GM03348 (cell line): ENCODE results near the gene CTDNEP1.

Experiments used
- DNase-seq: peaks from one replicate; pipeline ENCODE4 v3.0.0; 2012; ENCODE audit warnings: low spot score

Gene CTDNEP1

DNA sequence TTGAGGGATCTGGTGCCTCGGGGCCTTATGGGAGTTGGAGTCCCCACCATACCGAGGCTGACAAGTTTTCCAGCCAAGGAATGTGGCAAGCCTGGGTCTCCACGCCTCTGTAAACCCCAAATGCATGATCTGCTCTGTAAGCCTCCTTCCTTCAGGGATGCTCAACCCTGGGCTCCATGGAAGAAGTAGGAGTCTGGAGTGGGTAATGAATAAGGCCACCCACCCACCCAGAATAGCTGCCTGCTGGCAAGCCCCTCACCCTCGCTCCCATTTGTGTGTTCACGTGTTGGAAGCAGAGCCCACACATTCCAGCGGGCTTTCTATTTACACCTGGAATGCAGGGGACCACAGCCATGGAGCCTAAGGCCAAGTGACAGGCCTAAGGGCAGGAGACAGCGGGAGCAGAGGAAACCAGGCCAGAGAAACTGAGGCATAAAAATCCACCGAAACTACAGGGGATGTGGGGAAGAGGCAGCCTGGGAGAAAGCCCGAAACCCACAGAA, 36.3 kb downstream of the CTDNEP1 start:
- DNase-seq, result no peak

GRCh38 chr17:7214300-7215135, 37.0 kb downstream of the CTDNEP1 start:
- DNase-seq, result peak; percentile 96

DNA sequence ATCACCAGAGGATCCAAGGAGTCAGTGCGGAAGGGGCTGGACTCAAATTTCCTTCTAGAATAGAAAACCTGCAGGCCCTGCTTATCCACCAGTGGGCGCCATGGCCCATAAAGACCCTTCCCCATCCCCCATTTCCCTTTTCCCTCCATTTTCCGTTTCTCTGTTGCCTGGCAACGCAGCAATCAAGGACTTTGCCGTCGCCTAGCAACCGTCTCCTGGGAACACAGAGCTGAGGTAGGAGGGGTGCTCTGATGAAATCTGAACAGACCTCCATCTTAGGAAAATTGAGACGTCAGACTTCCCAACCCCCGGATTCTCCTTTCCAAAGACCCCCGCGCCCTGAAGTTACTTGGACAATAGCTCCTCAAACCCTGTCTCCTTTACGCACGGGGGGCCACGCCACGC, 37.6 kb downstream of the CTDNEP1 start:
- DNase-seq, result peak; percentile 51

GRCh38 chr17:7211491-7212273, 39.9 kb downstream of the CTDNEP1 start:
- peak; percentile 65 for DNase-seq

DNA sequence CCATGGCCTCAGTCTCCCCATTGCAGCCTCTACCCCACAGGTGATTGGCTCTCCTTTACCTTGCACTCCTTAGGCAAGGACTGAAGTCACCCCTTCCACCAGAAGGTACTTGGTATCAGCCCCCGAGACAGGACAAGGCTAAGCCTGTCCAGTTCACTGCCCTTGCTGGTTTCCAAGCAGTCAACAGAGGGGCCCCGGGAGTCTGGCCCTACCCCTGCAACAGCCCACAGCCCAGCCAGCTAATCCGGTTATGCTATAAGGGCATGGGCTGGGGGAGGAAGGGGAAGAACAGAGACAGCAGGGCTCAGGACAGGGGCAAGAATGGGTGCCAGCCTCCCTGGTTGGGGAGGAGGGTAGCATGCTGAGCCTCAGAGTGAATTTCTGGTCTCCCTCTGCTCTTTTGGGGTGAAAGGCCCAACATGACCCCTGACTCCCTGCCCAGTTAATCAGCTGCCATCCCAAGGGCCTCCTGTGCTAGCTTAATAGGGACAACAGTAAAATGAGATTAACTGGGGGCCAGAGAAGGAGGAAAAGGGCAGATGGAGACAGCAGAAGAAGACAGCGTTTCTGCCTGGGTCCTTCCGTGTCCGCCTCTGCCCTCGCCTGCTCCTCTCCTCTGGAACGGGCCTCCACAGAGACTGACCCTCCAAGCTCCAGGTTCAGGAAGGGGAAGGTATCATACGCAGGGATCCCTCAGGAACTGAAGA, 42.6 kb downstream of the CTDNEP1 start:
- no peak for DNase-seq

DNA sequence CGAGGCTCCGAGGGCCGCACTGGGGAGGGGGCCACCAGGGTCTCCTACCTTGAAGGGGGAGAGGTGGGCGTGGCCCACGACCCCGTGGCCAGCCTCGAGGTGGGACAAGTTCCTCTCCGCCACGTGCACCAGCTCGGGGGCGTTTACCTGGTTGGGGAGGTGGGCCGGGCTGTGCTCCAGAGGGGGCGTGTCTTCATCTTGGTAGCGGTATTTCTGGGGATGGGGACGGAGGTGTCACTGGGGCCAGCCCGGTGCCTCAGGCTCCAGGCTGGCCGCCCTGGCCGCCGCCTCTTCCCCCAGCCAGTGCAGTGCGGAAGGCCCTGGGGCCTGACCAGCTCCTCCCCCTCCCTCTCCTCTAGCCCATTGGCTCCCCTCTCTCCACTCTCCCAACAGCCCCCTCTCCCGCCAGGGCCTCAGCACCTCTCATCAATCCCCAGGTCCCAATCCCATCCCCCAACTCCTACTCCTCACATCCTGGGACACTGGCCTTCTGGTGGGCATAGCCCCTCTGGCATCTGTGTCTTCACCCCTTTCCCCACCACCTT, 43.4 kb downstream of the CTDNEP1 start:
- no peak for DNase-seq

DNA sequence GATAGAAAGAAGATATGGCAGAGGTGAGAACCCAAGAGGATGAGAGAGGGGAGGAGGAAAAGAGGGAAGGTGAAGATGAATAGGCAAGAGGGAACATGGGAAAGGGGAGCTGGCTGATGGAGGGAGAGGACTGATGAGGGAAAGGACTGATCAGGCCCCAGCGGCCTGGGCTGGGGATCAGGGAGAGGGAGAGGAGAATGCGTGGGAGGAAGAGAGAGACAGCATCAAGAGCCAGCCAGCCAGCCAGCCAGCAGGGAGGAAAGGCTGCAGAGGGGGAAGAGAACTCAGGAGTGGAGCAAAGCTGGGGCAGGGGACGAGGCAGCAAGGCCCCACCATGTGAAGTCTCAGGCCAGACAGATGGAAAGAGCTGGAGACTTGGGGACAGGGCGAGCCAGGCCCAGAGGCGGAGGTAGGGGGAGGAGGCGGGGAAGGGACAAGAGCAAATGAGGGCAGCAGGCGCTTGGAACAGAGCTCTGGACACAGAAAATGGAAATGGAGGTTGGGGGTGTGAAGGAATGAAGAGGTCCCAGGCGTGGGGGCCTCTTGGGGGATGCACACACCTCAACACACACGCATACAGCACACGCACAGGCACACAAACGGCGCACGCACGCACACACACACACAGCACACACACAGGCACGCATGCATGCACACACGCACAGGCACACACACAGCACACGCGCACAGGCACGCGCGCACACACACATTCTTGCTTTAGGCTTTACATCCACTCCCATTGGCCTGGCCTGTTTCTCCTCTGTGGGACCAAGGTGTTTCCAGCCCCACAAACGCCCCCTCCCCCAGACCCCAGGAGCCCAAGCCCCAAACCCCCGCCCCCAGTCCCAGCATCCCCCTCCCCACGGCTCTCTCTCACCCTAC, 44.2 kb downstream of the CTDNEP1 start:
- DNase-seq, result peak; percentile 67

- no peak for DNase-seq
Measured at GRCh38 chr17:7205561-7205960, 46.0 kb downstream of the CTDNEP1 start.

DNA sequence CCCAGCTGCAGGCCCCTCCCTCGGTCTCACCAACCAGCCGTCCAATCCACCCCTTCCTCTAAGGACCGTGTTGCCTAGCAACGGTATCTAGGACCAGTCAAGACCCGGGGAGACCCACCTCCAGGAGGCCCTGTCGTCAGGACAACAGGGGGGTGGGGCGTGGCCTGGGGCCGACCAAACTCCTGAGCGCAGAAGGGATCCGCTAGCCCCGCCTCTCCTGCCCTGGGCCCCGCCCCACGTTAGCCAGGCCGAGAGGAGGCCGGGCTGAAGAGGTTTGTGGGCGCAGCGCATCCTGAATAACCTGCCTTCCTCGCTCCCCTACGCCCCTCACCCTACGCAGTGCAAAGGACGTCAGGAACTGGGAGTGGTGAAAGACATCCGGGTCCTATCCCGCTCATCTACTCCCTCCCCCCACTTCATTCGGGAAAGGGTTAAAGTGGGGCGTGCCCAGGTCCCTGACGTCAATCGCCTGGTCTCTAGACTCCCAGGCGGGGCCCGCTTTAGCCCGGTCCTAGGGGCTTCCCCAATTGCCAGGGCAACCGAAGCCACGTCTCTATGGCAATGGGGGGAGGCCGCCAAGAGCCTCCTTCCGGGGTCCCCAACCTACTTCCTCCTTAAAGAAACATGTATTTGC, 46.6 kb downstream of the CTDNEP1 start:
- peak; percentile 89 for DNase-seq

DNA sequence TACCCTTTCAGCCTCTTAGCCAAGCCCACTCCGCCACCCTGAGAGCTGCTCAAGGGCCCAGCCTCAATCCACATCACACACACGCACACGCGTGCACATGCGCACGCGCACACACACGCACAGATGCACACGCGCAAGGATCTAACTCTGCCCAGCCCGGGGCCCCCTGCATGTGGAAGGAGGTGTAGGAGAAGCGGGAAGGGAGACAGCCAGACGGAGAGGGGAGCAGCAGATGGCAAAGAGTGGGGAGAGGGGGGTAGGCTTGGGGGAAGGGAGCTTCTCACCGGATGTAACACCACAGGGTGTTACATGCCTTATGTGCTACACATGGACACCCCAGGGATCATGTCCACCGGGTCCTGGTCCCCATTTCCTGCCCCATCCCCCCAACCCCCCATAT, 47.2 kb downstream of the CTDNEP1 start:
- DNase-seq, result no peak

- no peak for DNase-seq
Measured at GRCh38 chr17:7203391-7203790, 48.1 kb downstream of the CTDNEP1 start.

DNA sequence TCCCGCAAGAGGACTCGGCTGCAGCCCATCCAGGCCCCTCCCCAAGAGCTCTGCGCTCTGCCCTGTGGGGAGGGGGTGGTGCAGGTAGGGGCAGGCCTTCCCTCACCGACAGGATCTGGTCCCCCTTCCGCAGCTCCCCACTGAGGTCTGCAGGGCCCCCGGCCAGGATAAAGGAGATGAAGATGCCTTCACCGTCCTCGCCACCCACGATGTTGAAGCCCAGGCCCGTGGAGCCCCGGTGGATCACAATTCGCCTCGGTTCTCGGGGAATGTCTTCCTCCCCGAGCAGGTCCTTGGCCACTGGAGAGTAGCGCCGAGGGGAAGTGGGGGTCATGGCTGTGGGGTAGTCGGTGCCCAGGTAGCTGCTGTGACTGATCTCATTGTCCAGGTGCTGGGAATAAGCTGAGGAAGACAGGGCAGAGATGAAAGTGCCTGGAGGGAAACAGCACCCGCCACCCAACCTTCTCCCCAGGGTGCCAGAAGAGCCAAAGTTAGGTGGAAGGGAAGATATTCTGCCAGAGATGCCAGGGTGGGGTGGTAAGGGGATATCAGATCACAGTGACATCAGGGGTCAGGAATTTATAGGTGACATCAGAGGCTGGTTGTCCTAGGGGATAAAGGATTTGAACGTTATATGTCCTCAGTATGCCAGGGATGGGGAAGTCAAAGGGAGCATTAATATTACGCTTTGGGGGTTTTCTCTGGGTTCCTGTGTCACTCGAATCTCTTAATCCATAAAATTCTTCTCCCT, 54.7 kb downstream of the CTDNEP1 start:
- no peak for DNase-seq

- no peak for DNase-seq
Measured at GRCh38 chr17:7195971-7196370, 55.6 kb downstream of the CTDNEP1 start.
